ENCODE measurements around the gene CCDC78.

The CCDC78 gene
- long read RNA-seq, partial matches to known transcripts = 1 of 1 reads
- long read RNA-seq, other reads (novel, unspliced or antisense) = 0 of 1 reads

- Histone ChIP-seq H3K27ac (replicated peaks) (peak within 1 kb of the TSS; percentile 65), H3K27me3 (ENCODE audit: insufficient read depth, poor library complexity, severe bottlenecking) (no peaks in the 10 kb centered on the region), H3K4me3 (replicated peaks; ENCODE audit: insufficient read depth, low read length) (peak within 1 kb of the TSS; percentile 66)
- TF ChIP-seq, protein P1, sequence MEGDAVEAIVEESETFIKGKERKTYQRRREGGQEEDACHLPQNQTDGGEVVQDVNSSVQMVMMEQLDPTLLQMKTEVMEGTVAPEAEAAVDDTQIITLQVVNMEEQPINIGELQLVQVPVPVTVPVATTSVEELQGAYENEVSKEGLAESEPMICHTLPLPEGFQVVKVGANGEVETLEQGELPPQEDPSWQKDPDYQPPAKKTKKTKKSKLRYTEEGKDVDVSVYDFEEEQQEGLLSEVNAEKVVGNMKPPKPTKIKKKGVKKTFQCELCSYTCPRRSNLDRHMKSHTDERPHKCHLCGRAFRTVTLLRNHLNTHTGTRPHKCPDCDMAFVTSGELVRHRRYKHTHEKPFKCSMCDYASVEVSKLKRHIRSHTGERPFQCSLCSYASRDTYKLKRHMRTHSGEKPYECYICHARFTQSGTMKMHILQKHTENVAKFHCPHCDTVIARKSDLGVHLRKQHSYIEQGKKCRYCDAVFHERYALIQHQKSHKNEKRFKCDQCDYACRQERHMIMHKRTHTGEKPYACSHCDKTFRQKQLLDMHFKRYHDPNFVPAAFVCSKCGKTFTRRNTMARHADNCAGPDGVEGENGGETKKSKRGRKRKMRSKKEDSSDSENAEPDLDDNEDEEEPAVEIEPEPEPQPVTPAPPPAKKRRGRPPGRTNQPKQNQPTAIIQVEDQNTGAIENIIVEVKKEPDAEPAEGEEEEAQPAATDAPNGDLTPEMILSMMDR (IDR thresholded peaks at IDR 0.05; ENCODE audit: insufficient read depth, low read length) = no peak
- TF ChIP-seq GABPA (IDR thresholded peaks at IDR 0.05; ENCODE audit: low read depth) (no peak), SPI1 (IDR thresholded peaks at IDR 0.05; ENCODE audit: borderline replicate concordance, low read depth) (no peak), POLR2AphosphoS5 (IDR thresholded peaks at IDR 0.05; ENCODE audit: low read depth) (no peak; the same call in 1 of the 2 replicates)
- TF ChIP-seq, protein P2, sequence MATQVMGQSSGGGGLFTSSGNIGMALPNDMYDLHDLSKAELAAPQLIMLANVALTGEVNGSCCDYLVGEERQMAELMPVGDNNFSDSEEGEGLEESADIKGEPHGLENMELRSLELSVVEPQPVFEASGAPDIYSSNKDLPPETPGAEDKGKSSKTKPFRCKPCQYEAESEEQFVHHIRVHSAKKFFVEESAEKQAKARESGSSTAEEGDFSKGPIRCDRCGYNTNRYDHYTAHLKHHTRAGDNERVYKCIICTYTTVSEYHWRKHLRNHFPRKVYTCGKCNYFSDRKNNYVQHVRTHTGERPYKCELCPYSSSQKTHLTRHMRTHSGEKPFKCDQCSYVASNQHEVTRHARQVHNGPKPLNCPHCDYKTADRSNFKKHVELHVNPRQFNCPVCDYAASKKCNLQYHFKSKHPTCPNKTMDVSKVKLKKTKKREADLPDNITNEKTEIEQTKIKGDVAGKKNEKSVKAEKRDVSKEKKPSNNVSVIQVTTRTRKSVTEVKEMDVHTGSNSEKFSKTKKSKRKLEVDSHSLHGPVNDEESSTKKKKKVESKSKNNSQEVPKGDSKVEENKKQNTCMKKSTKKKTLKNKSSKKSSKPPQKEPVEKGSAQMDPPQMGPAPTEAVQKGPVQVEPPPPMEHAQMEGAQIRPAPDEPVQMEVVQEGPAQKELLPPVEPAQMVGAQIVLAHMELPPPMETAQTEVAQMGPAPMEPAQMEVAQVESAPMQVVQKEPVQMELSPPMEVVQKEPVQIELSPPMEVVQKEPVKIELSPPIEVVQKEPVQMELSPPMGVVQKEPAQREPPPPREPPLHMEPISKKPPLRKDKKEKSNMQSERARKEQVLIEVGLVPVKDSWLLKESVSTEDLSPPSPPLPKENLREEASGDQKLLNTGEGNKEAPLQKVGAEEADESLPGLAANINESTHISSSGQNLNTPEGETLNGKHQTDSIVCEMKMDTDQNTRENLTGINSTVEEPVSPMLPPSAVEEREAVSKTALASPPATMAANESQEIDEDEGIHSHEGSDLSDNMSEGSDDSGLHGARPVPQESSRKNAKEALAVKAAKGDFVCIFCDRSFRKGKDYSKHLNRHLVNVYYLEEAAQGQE (IDR thresholded peaks at IDR 0.05; ENCODE audit: insufficient replicate concordance, low read depth) = no peak
- DNase-seq (ENCODE audit: low read depth in 1 of 2, low spot score in 1 of 2) = peak; percentile 62 to 72
Measured at GRCh38 chr16:726438-727290, at the start of gene CCDC78, which contains the start of gene HAGHL. Gene CCDC78 (minus strand): TSS chr16:726443. CDS start chr16:726367, 76 bp downstream. Gene HAGHL (plus strand): TSS chr16:727106. CDS start chr16:727510, 404 bp downstream.

DNA sequence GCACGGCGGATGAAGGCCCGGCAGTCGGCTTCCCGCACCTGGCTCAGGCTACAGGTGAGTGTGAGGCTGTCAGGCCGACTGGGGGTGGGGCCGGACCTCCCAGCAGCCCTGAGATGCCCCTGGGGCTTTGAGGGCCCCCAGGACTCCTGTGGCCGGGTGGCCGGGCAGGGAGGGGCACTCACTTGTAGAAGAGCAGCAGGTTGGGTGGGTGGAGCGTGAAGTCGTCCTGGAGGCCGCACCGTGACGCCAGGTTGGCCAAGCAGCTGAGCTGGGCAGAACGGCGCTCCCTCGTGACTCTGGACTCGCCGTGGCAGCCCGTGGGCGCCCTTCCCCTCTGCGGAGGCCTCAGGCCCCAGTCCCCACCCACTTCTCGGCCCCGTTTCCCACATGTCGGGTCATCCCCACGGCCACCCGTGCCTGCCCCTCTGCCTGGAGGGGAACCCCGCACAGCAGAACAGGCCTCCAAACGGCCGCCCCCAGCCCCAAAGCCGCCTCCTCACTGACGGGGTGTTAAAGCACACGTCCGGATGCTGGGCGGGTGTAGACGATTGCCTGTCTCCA, 49.1 kb upstream of the CCDC78 start:
- DNase-seq (ENCODE audit: low read depth in 1 of 2, low spot score in 1 of 2) = no peak
- TF ChIP-seq GABPA (IDR thresholded peaks at IDR 0.05; ENCODE audit: low read depth) (no peak), POLR2AphosphoS5 (IDR thresholded peaks at IDR 0.05; ENCODE audit: low read depth) (no peak), SPI1 (IDR thresholded peaks at IDR 0.05; ENCODE audit: borderline replicate concordance, low read depth) (no peak)
- TF ChIP-seq, protein P1 (IDR thresholded peaks at IDR 0.05; ENCODE audit: insufficient read depth, low read length) = no peak
- TF ChIP-seq, protein P2 (IDR thresholded peaks at IDR 0.05; ENCODE audit: insufficient replicate concordance, low read depth) = no peak
- no peak overlapping the region for H3K27ac ChIP-seq (replicated peaks)
- peaks cover 3% of the 10 kb centered on the region for H3K27me3 ChIP-seq (ENCODE audit: insufficient read depth, poor library complexity, severe bottlenecking)
- H3K4me3 ChIP-seq (replicated peaks; ENCODE audit: insufficient read depth, low read length) = no peak overlapping the region

DNA sequence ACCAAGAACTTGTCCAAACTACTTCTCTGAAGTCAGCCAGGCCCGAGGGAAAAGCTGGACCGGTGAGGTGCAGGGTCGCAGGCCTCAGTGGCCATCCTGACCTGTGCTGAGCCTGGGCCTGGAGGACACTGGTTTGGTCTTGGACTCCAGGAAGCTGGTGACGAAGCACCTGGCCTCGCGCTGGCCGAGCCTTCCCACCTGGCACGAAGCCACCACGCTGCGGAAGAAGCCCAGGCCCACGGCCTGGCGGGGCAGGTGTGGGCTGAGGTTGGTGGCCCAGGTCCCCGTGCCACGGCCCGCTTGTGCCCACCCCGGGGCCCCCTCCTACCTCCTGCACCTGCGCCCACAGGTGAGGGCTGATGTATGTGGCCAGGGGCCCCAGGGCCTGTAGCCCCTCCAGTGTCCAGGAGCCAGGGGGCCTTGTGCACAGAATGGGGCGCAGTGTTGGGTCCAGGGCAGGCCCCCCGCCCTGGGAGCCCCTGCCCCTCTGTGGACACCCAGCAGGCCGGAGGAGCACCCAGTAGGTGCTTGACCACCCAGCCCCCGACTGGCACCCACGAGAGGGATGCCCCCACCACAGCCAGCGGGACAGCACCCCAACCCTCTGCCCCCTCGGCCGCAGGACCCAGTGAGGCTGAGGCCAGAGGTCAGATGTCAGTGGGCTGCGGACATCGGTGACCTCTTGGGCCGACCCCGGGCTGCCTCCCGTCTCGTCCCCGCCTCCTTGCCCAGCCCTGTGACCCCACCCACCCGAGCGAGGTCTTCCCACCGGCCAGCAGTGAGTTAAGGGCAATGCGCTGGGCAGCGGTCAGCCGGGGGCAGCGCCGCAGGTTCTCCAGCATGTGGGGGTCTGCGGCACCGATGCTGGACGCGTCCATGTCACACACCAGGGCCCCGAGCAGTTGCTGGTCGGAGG, 48.1 kb upstream of the CCDC78 start:
- Histone ChIP-seq H3K27me3 (ENCODE audit: insufficient read depth, poor library complexity, severe bottlenecking) (peaks cover 3% of the 10 kb centered on the region), H3K27ac (replicated peaks) (no peak overlapping the region), H3K4me3 (replicated peaks; ENCODE audit: insufficient read depth, low read length) (no peak overlapping the region)
- TF ChIP-seq POLR2AphosphoS5 (IDR thresholded peaks at IDR 0.05; ENCODE audit: low read depth) = no peak
- TF ChIP-seq, protein P2 (IDR thresholded peaks at IDR 0.05; ENCODE audit: insufficient replicate concordance, low read depth) = no peak
- TF ChIP-seq GABPA (IDR thresholded peaks at IDR 0.05; ENCODE audit: low read depth) = no peak
- TF ChIP-seq, protein P1 (IDR thresholded peaks at IDR 0.05; ENCODE audit: insufficient read depth, low read length) = no peak
- no peak for DNase-seq (ENCODE audit: low read depth in 1 of 2, low spot score in 1 of 2)

Data from HL-60 (cell line).